ENCODE measurements around the gene CALN1.

- TF ChIP-seq CTCF (IDR thresholded peaks at IDR 0.05; ENCODE audit: low read length) (no peak), EZH2 (IDR thresholded peaks at IDR 0.05; ENCODE audit: borderline replicate concordance, low read length) (no peak)
Observed at GRCh38 chr7:72416846-72417245, 4.7 kb upstream of the CALN1 start.
